KMS-11 (cell line): ENCODE results near the gene WFDC11.

ENCODE experiments used
- H2AFZ ChIP-seq: fragments of 200-600 bp; sonication (generic); 2 replicates; pipeline ENCODE4 v1.6.1; 2016; ENCODE audit warnings: antibody characterized with exemption, mixed run types, low read depth
- H3K27ac ChIP-seq: fragments of 200-600 bp; sonication (generic); 2 replicates; pipeline ENCODE4 v1.6.1; 2016; ENCODE audit warnings: mild to moderate bottlenecking, mixed run types
- H3K27me3 ChIP-seq: fragments of 200-600 bp; sonication (generic); 2 replicates; pipeline ENCODE4 v1.6.1; 2017; ENCODE audit warnings: mild to moderate bottlenecking, low read depth, mixed run types, moderate library complexity; ENCODE audit not compliant: insufficient read depth
- H3K36me3 ChIP-seq: fragments of 200-600 bp; sonication (generic); 2 replicates; pipeline ENCODE4 v1.6.1; 2017; ENCODE audit warnings: mild to moderate bottlenecking, mixed run types; ENCODE audit not compliant: insufficient read depth
- H3K4me1 ChIP-seq: fragments of 200-600 bp; sonication (generic); 2 replicates; pipeline ENCODE4 v1.6.1; 2016; ENCODE audit warnings: mild to moderate bottlenecking, low read depth, mixed run types; ENCODE audit not compliant: poor library complexity, severe bottlenecking
- H3K4me2 ChIP-seq: fragments of 200-600 bp; sonication (generic); 2 replicates; pipeline ENCODE4 v1.7.0; 2016; ENCODE audit warnings: mild to moderate bottlenecking, mixed run types
- H3K4me3 ChIP-seq: fragments of 200-600 bp; sonication (generic); IDR thresholded peaks from 2 replicates; pipeline ENCODE4 v1.6.1; 2017; ENCODE audit warnings: low read depth, low read length, mixed read lengths; ENCODE audit not compliant: insufficient read depth
- H3K79me2 ChIP-seq: fragments of 200-600 bp; sonication (generic); 2 replicates; pipeline ENCODE4 v1.6.1; 2016; ENCODE audit warnings: low read depth, mixed run types; ENCODE audit not compliant: insufficient read depth
- H3K9ac ChIP-seq: fragments of 200-600 bp; sonication (generic); 2 replicates; pipeline ENCODE4 v1.6.1; 2016; ENCODE audit warnings: mild to moderate bottlenecking, mixed run types
- H4K20me1 ChIP-seq: fragments of 200-600 bp; sonication (generic); 2 replicates; pipeline ENCODE4 v1.6.1; 2016; ENCODE audit warnings: mild to moderate bottlenecking, mixed run types; ENCODE audit not compliant: insufficient read depth
- CTCF ChIP-seq: fragments of 200-600 bp; sonication (generic); conservative IDR thresholded peaks from 2 replicates; pipeline ENCODE4 v1.6.1; 2017; ENCODE audit warnings: low read depth, mild to moderate bottlenecking, antibody characterized with exemption, low read length, moderate library complexity, mixed read lengths

Gene WFDC11

GRCh38 chr20:45612314-45612713 is 57.7 kb downstream of the WFDC11 start:
- Histone ChIP-seq H3K27ac (no peak overlapping the region), H3K4me2 (no peak overlapping the region), H3K4me1 (no peaks in the 10 kb centered on the region), H2AFZ (no peak overlapping the region), H3K36me3 (no peaks in the 10 kb centered on the region), H4K20me1 (no peaks in the 10 kb centered on the region), H3K27me3 (no peaks in the 10 kb centered on the region), H3K9ac (no peak overlapping the region), H3K79me2 (no peaks in the 10 kb centered on the region), H3K4me3 (no peak overlapping the region)
- TF ChIP-seq CTCF: no peak

GRCh38 chr20:45611054-45611453 is 59.0 kb downstream of the WFDC11 start:
- Histone ChIP-seq H3K4me2 (no peak overlapping the region), H3K36me3 (no peaks in the 10 kb centered on the region), H3K9ac (no peak overlapping the region), H3K27me3 (no peaks in the 10 kb centered on the region), H3K79me2 (no peaks in the 10 kb centered on the region), H3K4me3 (no peak overlapping the region), H3K27ac (no peak overlapping the region), H3K4me1 (no peaks in the 10 kb centered on the region), H2AFZ (no peak overlapping the region), H4K20me1 (no peaks in the 10 kb centered on the region)
- no peak for TF ChIP-seq CTCF

- TF ChIP-seq CTCF: no peak
- Histone ChIP-seq H3K27ac (no peak overlapping the region), H3K9ac (no peak overlapping the region), H3K79me2 (no peaks in the 10 kb centered on the region), H3K27me3 (no peaks in the 10 kb centered on the region), H4K20me1 (no peaks in the 10 kb centered on the region), H3K36me3 (no peaks in the 10 kb centered on the region), H2AFZ (no peak overlapping the region), H3K4me2 (no peak overlapping the region), H3K4me1 (no peaks in the 10 kb centered on the region), H3K4me3 (no peak overlapping the region)
These were observed 62.2 kb downstream of the WFDC11 start for GRCh38 chr20:45607810-45608209.
